Left lung (tissue), 10 donors: ENCODE measurements around the gene MRAP. TPM values are rescaled to one million over a fixed set of nuclear protein-coding genes. Genes with fewer than 3 reads are reported as not detected.

ENCODE experiments used
- ATAC-seq: fragments of 200-7000 bp; cut with Tn5 transposase; one replicate; pipeline ENCODE4 v1.9.1; 2020; ENCODE audit warnings: moderate library complexity
- DNase-seq, 4 donors: peaks; one replicate each; pipeline ENCODE4 v3.0.0-alpha.2; 2013 to 2020
- H3K27ac ChIP-seq, 2 donors: fragments of 200-600 bp; sonication (generic) in 1 of 2; one replicate each; pipeline versions ENCODE4 v1.5.0 to v1.8.0; 2020 to 2021
- H3K27me3 ChIP-seq, 2 donors: fragments of 200-600 bp; sonication (generic) in 1 of 2; one replicate each; pipeline versions ENCODE4 v1.5.0 to v1.8.0; 2020 to 2021
- H3K36me3 ChIP-seq, 2 donors: fragments of 200-600 bp; sonication (generic) in 1 of 2; one replicate each; pipeline versions ENCODE4 v1.5.0 to v1.8.0; 2020 to 2021
- H3K4me1 ChIP-seq, 2 donors: fragments of 200-600 bp; one replicate each; pipeline ENCODE4 v1.8.0; 2021
- H3K4me3 ChIP-seq, 2 donors: fragments of 200-600 bp; sonication (generic) in 1 of 2; one replicate each; pipeline versions ENCODE4 v1.5.0 to v1.8.0; 2020 to 2021; ENCODE audit warnings: mild to moderate bottlenecking in 1 of 2
- H3K9me3 ChIP-seq, 2 donors: fragments of 200-600 bp; sonication (generic) in 1 of 2; one replicate each; pipeline versions ENCODE4 v1.5.0 to v1.8.0; 2020 to 2021
- intact Hi-C, 2 donors: fragments of 100-400 bp; cut with DNase I; formaldehyde crosslinking; loops; one replicate each; pipeline versions ENCODE4 v1.11.2 to v1.14.2; 2022
- polyA plus RNA-seq, 6 donors: library from polyadenylated mRNA; unstranded; fragments of 120-200 nt; gene quantifications; one replicate each; pipeline ENCODE4 v1.2.1, GENCODE V29; 2013; ENCODE audit not compliant: insufficient read length in 6 of 6
- total RNA-seq, 2 donors: library from RNA; stranded (reverse); fragmentation: NEBNext Ultra II Directional; extraction: Animal tissue kit (Norgen Biotek cat#: 25700); gene quantifications; one replicate each; pipeline ENCODE4 v1.2.1, GENCODE V29; 2021
- TF ChIP-seq, protein P1 (sequence below), 2 donors: fragments of 200-600 bp; sonication (generic) in 1 of 2; IDR thresholded peaks; one replicate each; pipeline versions ENCODE4 v1.5.0 to v1.8.0; 2021; ENCODE audit warnings: antibody characterized with exemption in 2 of 2
- donor health status: DM: no; HTN: yes; CAD: no.
- donor health status: DM: no; HTN: no; CAD: no.

MRAP gene
- total and polyA plus RNA-seq, 8 donors: 0.29 to 0.69 (median 0.38) TPM; not detected in 2

DNA sequence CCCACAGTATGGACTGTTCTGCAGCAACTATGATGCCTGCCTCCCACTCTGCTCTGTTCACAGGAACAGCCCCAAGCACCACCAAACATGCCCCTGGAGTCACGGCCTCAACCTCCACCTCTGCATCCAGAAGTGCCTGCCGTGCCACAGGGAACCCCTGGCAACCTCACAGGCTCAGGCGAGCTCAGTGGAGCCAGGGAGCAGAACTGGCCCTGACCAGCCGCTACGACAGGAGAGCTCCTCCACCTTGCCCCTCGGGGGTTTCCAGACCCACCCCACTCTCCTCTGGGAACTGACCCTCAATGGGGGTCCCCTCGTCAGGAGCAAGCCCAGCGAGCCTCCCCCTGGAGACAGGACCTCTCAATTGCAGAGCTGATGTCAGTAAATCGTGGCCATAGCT, 13.0 kb downstream of the MRAP start:
- H3K27ac ChIP-seq: no peak overlapping the region
- no peaks in the 10 kb centered on the region for H3K4me1 ChIP-seq
- no peak for ATAC-seq
- H3K36me3 ChIP-seq: peaks cover 0 to 68% of the 10 kb centered on the region in 2 donors
- no peak for DNase-seq
- no peaks in the 10 kb centered on the region for H3K9me3 ChIP-seq
- TF ChIP-seq, protein P1, sequence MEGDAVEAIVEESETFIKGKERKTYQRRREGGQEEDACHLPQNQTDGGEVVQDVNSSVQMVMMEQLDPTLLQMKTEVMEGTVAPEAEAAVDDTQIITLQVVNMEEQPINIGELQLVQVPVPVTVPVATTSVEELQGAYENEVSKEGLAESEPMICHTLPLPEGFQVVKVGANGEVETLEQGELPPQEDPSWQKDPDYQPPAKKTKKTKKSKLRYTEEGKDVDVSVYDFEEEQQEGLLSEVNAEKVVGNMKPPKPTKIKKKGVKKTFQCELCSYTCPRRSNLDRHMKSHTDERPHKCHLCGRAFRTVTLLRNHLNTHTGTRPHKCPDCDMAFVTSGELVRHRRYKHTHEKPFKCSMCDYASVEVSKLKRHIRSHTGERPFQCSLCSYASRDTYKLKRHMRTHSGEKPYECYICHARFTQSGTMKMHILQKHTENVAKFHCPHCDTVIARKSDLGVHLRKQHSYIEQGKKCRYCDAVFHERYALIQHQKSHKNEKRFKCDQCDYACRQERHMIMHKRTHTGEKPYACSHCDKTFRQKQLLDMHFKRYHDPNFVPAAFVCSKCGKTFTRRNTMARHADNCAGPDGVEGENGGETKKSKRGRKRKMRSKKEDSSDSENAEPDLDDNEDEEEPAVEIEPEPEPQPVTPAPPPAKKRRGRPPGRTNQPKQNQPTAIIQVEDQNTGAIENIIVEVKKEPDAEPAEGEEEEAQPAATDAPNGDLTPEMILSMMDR (IDR thresholded peaks at IDR 0.05): no peak
- intact Hi-C loops: no loop called here
- no peaks in the 10 kb centered on the region for H3K27me3 ChIP-seq
- H3K4me3 ChIP-seq: no peak overlapping the region

DNA sequence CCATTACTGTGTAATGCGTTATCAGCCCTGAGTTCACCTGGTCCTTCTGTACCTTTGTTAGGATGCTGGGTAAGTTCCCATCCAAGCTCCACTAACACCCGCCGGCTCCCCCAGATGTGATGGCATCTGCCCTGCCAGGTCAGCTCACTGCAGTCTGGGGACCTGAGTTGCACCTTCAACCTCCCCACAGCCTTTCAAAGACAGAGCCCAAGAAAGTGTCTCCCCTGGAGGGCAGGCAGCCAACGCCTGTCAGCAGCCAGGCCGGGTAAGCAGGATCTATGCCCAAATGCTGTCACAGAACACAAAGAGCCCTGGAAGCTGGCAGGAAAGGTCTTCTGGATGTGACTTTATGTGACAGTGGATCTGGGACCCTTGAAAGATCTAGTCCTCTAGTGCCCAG, 13.7 kb downstream of the MRAP start:
- TF ChIP-seq, protein P1 (IDR thresholded peaks at IDR 0.05): no peak
- DNase-seq: no peak
- intact Hi-C loops: no loop called here
- Histone ChIP-seq H3K4me3 (no peak overlapping the region), H3K27ac (no peak overlapping the region), H3K27me3 (no peaks in the 10 kb centered on the region), H3K9me3 (no peaks in the 10 kb centered on the region), H3K4me1 (no peaks in the 10 kb centered on the region), H3K36me3 (peaks cover 0 to 75% of the 10 kb centered on the region in 2 donors)
- ATAC-seq: no peak

DNA sequence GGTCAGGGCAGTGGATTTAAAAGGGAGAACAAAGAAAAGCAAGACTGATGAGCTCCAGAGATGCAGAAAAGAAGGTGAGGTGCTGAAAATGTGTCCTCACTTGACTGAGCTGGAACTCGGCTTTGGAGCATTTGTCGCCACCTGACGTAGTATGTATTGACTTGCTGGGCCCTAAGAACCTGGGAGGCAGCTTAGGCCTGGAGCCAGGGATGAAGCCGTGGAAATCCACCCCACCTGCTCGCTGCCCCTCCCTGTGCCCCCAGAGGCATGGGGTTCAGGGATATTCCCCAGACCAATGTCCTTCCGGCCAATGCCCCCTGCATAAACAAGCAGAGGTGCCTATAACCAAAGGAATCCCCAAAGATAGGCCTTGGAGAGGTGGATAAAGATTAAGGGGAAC, 14.3 kb downstream of the MRAP start:
- Histone ChIP-seq H3K9me3 (no peaks in the 10 kb centered on the region), H3K27me3 (no peaks in the 10 kb centered on the region), H3K4me1 (no peaks in the 10 kb centered on the region), H3K4me3 (no peak overlapping the region), H3K36me3 (peaks cover 0 to 81% of the 10 kb centered on the region in 2 donors), H3K27ac (no peak overlapping the region)
- ATAC-seq (no peak), DNase-seq (no peak)
- intact Hi-C loops: no loop called here
- TF ChIP-seq, protein P1 (IDR thresholded peaks at IDR 0.05): no peak

DNA sequence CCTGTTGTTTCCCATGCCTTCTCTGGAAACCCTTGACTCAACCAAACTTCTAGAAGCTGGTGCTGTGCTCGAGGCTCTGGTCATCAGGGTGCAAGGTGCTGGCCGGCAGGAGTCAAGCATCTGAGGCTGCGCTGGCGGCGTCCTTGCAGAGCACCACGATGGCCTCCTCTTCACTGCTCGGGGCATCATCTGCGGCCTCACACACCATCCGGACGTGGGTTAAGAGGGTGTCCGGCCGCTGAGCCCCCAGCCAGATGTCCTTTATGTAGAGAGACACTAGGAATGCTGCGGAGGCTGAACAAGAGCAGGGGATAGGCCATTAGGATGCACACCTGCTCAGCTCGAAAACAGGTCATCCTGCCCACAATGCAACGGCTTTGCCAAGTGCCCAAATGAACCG, 16.2 kb downstream of the MRAP start:
- DNase-seq (no peak), ATAC-seq (no peak)
- H3K4me1 ChIP-seq: no peaks in the 10 kb centered on the region
- TF ChIP-seq, protein P1 (IDR thresholded peaks at IDR 0.05): no peak
- intact Hi-C loops: no loop called here
- no peak overlapping the region for H3K27ac ChIP-seq
- peaks cover 0 to 90% of the 10 kb centered on the region in 2 donors for H3K36me3 ChIP-seq
- H3K9me3 ChIP-seq: no peaks in the 10 kb centered on the region
- H3K4me3 ChIP-seq: no peak overlapping the region
- no peaks in the 10 kb centered on the region for H3K27me3 ChIP-seq

DNA sequence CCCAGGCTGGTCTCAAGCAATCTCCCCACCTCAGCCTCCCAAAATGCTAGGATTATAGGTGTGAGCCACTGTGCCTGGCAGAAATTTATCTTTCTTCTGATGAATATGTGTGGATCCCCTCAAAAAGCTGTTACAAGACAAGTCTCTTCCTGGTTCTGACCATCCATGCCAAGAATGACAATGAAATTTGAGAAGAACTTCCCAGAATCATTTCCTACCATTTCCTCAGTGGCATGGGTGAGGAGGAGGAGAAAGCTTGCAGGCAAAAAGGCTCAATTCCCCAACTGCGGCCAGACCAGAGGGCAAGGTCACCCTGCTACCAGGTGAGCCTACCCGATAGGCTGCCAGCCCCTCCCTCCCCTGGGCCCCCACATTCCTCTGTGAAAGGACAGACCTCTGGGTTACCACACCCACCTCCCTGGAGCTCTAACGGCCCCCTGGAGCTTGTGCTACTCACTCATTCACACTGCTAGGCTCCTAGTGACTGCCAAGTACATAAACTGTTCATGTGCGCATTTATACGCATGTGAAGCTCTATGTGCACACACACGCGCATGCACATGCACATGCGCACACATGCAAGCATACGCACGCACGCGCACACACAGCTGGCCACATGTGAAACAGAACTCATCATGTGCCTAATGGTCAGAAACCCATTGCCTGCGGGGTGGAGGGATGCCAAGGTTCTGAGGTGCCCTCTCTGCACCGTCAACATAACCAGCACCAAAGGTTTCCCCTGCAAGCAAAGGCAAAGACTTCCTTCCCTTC, 17.0 kb downstream of the MRAP start:
- ATAC-seq: no peak
- peaks cover 0 to 99% of the 10 kb centered on the region in 2 donors for H3K36me3 ChIP-seq
- no peaks in the 10 kb centered on the region for H3K4me1 ChIP-seq
- no peak overlapping the region for H3K4me3 ChIP-seq
- no peaks in the 10 kb centered on the region for H3K27me3 ChIP-seq
- DNase-seq: no peak
- intact Hi-C loops: no loop called here
- TF ChIP-seq, protein P1 (IDR thresholded peaks at IDR 0.05): no peak
- H3K27ac ChIP-seq: no peak overlapping the region
- no peaks in the 10 kb centered on the region for H3K9me3 ChIP-seq
